Anterior cingulate cortex (tissue), 58 donors: ENCODE measurements around the gene CACNB4.
"Not testable (repeated sequence)": the region's sequence is repeated elsewhere in the genome, so short reads cannot be mapped to it uniquely, and the experiment has no call there.

Experiments
- DNase-seq, 58 donors: peaks; one replicate each; lab custom pipeline; 2025; lab: John Stamatoyannopoulos, UW

The CACNB4 gene

GRCh38 chr2:152055366-152056108 lies 43.3 kb downstream of the CACNB4 start:
- DNase-seq, result no peak

- no peak for DNase-seq
These were observed 44.3 kb downstream of the CACNB4 start for GRCh38 chr2:152054593-152054992.

GRCh38 chr2:152051436-152051835 lies 47.4 kb downstream of the CACNB4 start:
- no peak for DNase-seq

- DNase-seq, result no peak
These were observed 47.9 kb downstream of the CACNB4 start for GRCh38 chr2:152050915-152051314.

- no peak for DNase-seq
These were observed 48.5 kb downstream of the CACNB4 start for GRCh38 chr2:152050341-152050740.

GRCh38 chr2:152049541-152049940 lies 49.3 kb downstream of the CACNB4 start:
- DNase-seq, result no peak

- no peak for DNase-seq
These were observed 50.9 kb downstream of the CACNB4 start for GRCh38 chr2:152047824-152048471.

- DNase-seq, result no peak
These were observed 51.9 kb downstream of the CACNB4 start for GRCh38 chr2:152046940-152047339.

GRCh38 chr2:152042636-152043615 lies 55.9 kb downstream of the CACNB4 start:
- no peak for DNase-seq

- peak in 3 of 58 donors; percentile 6 to 28 (median 21) for DNase-seq
These were observed 60.3 kb downstream of the CACNB4 start for GRCh38 chr2:152038441-152038958.

- peak in 13 of 58 donors; percentile 4 to 41 (median 14) for DNase-seq
These were observed 61.0 kb downstream of the CACNB4 start for GRCh38 chr2:152037743-152038435.

GRCh38 chr2:152036611-152037469 lies 62.0 kb downstream of the CACNB4 start:
- DNase-seq, result peak in 48 of 58 donors; percentile 5 to 78 (median 36)

GRCh38 chr2:152034257-152034801 lies 64.5 kb downstream of the CACNB4 start:
- DNase-seq, result no peak

GRCh38 chr2:152033011-152033925 lies 65.6 kb downstream of the CACNB4 start:
- DNase-seq, result no peak

GRCh38 chr2:152031747-152032306 lies 67.0 kb downstream of the CACNB4 start:
- DNase-seq, result no peak

GRCh38 chr2:152030596-152031328 lies 68.1 kb downstream of the CACNB4 start:
- not testable (repeated sequence) for DNase-seq
